ENCODE results near the gene PHF21A. TPM values are rescaled to one million over a fixed set of nuclear protein-coding genes. Genes with fewer than 3 reads are reported as not detected.

Gene PHF21A
- total and polyA plus RNA-seq, 4 donors: 32.1 to 52.2 (median 41.5) TPM

- Histone ChIP-seq H3K27ac (ENCODE audit: low read depth, low read length) (no peak overlapping the region), H3K9me3 (ENCODE audit: control insufficient read depth, insufficient read depth, low read length) (no peaks in the 10 kb centered on the region), H3K4me1 (ENCODE audit: control insufficient read depth, insufficient read depth, low read length) (peaks cover 45% of the 10 kb centered on the region), H3K27me3 (ENCODE audit: control insufficient read depth, insufficient read depth, low read length) (no peaks in the 10 kb centered on the region), H3K4me3 (ENCODE audit: low read depth, low read length) (no peak overlapping the region), H3K36me3 (ENCODE audit: control insufficient read depth, insufficient read depth, low read length) (peaks cover 12% of the 10 kb centered on the region)
- 49% methylated on average over 5 of the region's 8 CpGs for WGBS (ENCODE audit: insufficient coverage)
- DNase-seq (ENCODE audit: low read depth in 4 of 6, low spot score in 6 of 6): no peak
Measured at GRCh38 chr11:45889555-45889954, 231.7 kb downstream of the PHF21A start.

GRCh38 chr11:45887587-45887986 is 233.7 kb downstream of the PHF21A start:
- Histone ChIP-seq H3K27me3 (ENCODE audit: control insufficient read depth, insufficient read depth, low read length) (no peaks in the 10 kb centered on the region), H3K4me1 (ENCODE audit: control insufficient read depth, insufficient read depth, low read length) (peaks cover 35% of the 10 kb centered on the region), H3K4me3 (ENCODE audit: low read depth, low read length) (no peak overlapping the region), H3K9me3 (ENCODE audit: control insufficient read depth, insufficient read depth, low read length) (no peaks in the 10 kb centered on the region), H3K27ac (ENCODE audit: low read depth, low read length) (no peak overlapping the region), H3K36me3 (ENCODE audit: control insufficient read depth, insufficient read depth, low read length) (peaks cover 18% of the 10 kb centered on the region)
- DNase-seq (ENCODE audit: low read depth in 4 of 6, low spot score in 6 of 6): no peak
- WGBS (ENCODE audit: insufficient coverage): 65% methylated on average over 10 of the region's 10 CpGs

GRCh38 chr11:45886816-45887520 is 234.3 kb downstream of the PHF21A start:
- 35% methylated on average over 2 of the region's 4 CpGs for WGBS (ENCODE audit: insufficient coverage)
- DNase-seq (ENCODE audit: low read depth in 4 of 6, low spot score in 6 of 6): no peak
- Histone ChIP-seq H3K4me1 (ENCODE audit: control insufficient read depth, insufficient read depth, low read length) (peaks cover 37% of the 10 kb centered on the region), H3K27ac (ENCODE audit: low read depth, low read length) (no peak overlapping the region), H3K4me3 (ENCODE audit: low read depth, low read length) (peak overlapping the region; percentile 51), H3K36me3 (ENCODE audit: control insufficient read depth, insufficient read depth, low read length) (peaks cover 22% of the 10 kb centered on the region), H3K9me3 (ENCODE audit: control insufficient read depth, insufficient read depth, low read length) (no peaks in the 10 kb centered on the region), H3K27me3 (ENCODE audit: control insufficient read depth, insufficient read depth, low read length) (no peaks in the 10 kb centered on the region)

- WGBS (ENCODE audit: insufficient coverage): 3% methylated on average over 35 of the region's 43 CpGs
- H3K27ac ChIP-seq (ENCODE audit: low read depth, low read length): no peak overlapping the region
- peak in 1 of 6 donors; percentile 58 for DNase-seq (ENCODE audit: low read depth in 4 of 6, low spot score in 6 of 6)
Measured at GRCh38 chr11:45885921-45886721, 235.1 kb downstream of the PHF21A start.

GRCh38 chr11:45885274-45885920 is 235.9 kb downstream of the PHF21A start, which contains the start of gene MAPK8IP1:
MAPK8IP1 (plus strand) TSS chr11:45885651; CDS start chr11:45885821, 170 bp downstream.
- Histone ChIP-seq H3K4me1 (ENCODE audit: control insufficient read depth, insufficient read depth, low read length) (peaks cover 47% of the 10 kb centered on the region), H3K9me3 (ENCODE audit: control insufficient read depth, insufficient read depth, low read length) (no peaks in the 10 kb centered on the region), H3K4me3 (ENCODE audit: low read depth, low read length) (peak within 1 kb of the TSS; percentile 51), H3K27me3 (ENCODE audit: control insufficient read depth, insufficient read depth, low read length) (no peaks in the 10 kb centered on the region), H3K27ac (ENCODE audit: low read depth, low read length) (no peak within 1 kb of the TSS), H3K36me3 (ENCODE audit: control insufficient read depth, insufficient read depth, low read length) (peaks cover 33% of the 10 kb centered on the region)
- peak in 2 of 6 donors; percentile 79 to 87 for DNase-seq (ENCODE audit: low read depth in 4 of 6, low spot score in 6 of 6)
- under 1% methylated on average over 73 of the region's 73 CpGs for WGBS (ENCODE audit: insufficient coverage)

More at GRCh38 chr11:45885921-45886721, 235.1 kb downstream of the PHF21A start:
- Histone ChIP-seq H3K9me3 (ENCODE audit: control insufficient read depth, insufficient read depth, low read length) (no peaks in the 10 kb centered on the region), H3K4me3 (ENCODE audit: low read depth, low read length) (peak overlapping the region; percentile 51), H3K36me3 (ENCODE audit: control insufficient read depth, insufficient read depth, low read length) (peaks cover 26% of the 10 kb centered on the region), H3K27me3 (ENCODE audit: control insufficient read depth, insufficient read depth, low read length) (no peaks in the 10 kb centered on the region), H3K4me1 (ENCODE audit: control insufficient read depth, insufficient read depth, low read length) (peaks cover 45% of the 10 kb centered on the region)

- 79% methylated on average over 9 of the region's 10 CpGs for WGBS (ENCODE audit: insufficient coverage)
- no peak overlapping the region for H3K27ac ChIP-seq (ENCODE audit: low read depth, low read length)
- H3K9me3 ChIP-seq (ENCODE audit: control insufficient read depth, insufficient read depth, low read length): no peaks in the 10 kb centered on the region
- H3K4me1 ChIP-seq (ENCODE audit: control insufficient read depth, insufficient read depth, low read length): peaks cover 47% of the 10 kb centered on the region
- no peaks in the 10 kb centered on the region for H3K27me3 ChIP-seq (ENCODE audit: control insufficient read depth, insufficient read depth, low read length)
- no peak for DNase-seq (ENCODE audit: low read depth in 4 of 6, low spot score in 6 of 6)
- peaks cover 35% of the 10 kb centered on the region for H3K36me3 ChIP-seq (ENCODE audit: control insufficient read depth, insufficient read depth, low read length)
- no peak overlapping the region for H3K4me3 ChIP-seq (ENCODE audit: low read depth, low read length)
Measured at GRCh38 chr11:45884596-45885185, 236.6 kb downstream of the PHF21A start.

Other genes starting within 250 kb of the PHF21A start
- 100 to 1,000 TPM in 1 of 2 donors, 10 to 100 TPM in 1; 77.4 to 106 TPM for gene MAPK8IP1, start 235.8 kb downstream of the PHF21A start, total RNA-seq
- gene MAPK8IP1, start 235.8 kb downstream of the PHF21A start, polyA plus RNA-seq (ENCODE audit: insufficient read length in 2 of 2): 100 to 1,000 TPM; 263 to 269 TPM
- under 1 TPM; 0.59 to 0.72 TPM for gene FREY1, start 214.2 kb downstream of the PHF21A start, total RNA-seq
- gene FREY1, start 214.2 kb downstream of the PHF21A start, polyA plus RNA-seq (ENCODE audit: insufficient read length in 2 of 2): under 1 TPM in 1 of 2 donors, not detected in 1; 0.57 TPM
- gene PEX16, start 203.6 kb downstream of the PHF21A start, total RNA-seq: 10 to 100 TPM; 14.8 to 28.5 TPM
- gene PEX16, start 203.6 kb downstream of the PHF21A start, polyA plus RNA-seq (ENCODE audit: insufficient read length in 2 of 2): 10 to 100 TPM; 39.7 to 39.9 TPM
- gene LARGE2, start 198.8 kb downstream of the PHF21A start, total RNA-seq: 1 to 10 TPM in 1 of 2 donors, under 1 TPM in 1; 0.20 to 2.0 TPM
- gene LARGE2, start 198.8 kb downstream of the PHF21A start, polyA plus RNA-seq (ENCODE audit: insufficient read length in 2 of 2): 1 to 10 TPM in 1 of 2 donors, under 1 TPM in 1; 0.19 to 1.1 TPM
- 10 to 100 TPM; 12.2 to 12.8 TPM for gene CREB3L1, start 156.2 kb upstream of the PHF21A start, total RNA-seq
- gene CREB3L1, start 156.2 kb upstream of the PHF21A start, polyA plus RNA-seq (ENCODE audit: insufficient read length in 2 of 2): 10 to 100 TPM; 15.1 to 21.5 TPM
- 10 to 100 TPM; 27.1 to 38.1 TPM for gene DGKZ, start 226.0 kb upstream of the PHF21A start, total RNA-seq
- 10 to 100 TPM; 69.7 to 83.2 TPM for gene DGKZ, start 226.0 kb upstream of the PHF21A start, polyA plus RNA-seq (ENCODE audit: insufficient read length in 2 of 2)